Astrocyte (in vitro differentiated cells and primary cell): ENCODE results near the gene TMEM198.

Experiments used
- EZH2 ChIP-seq: IDR thresholded peaks from 2 replicates; pipeline ENCODE4 v1.6.1; 2012; ENCODE audit warnings: mild to moderate bottlenecking, low read length, inconsistent platforms; ENCODE audit not compliant: insufficient read depth
- TF ChIP-seq, protein P1 (sequence below): IDR thresholded peaks from 2 replicates; pipeline ENCODE4 v1.5.1; 2011; ENCODE audit warnings: low read depth, mild to moderate bottlenecking, inconsistent platforms, low read length, moderate library complexity; ENCODE audit not compliant: insufficient read depth

DNA sequence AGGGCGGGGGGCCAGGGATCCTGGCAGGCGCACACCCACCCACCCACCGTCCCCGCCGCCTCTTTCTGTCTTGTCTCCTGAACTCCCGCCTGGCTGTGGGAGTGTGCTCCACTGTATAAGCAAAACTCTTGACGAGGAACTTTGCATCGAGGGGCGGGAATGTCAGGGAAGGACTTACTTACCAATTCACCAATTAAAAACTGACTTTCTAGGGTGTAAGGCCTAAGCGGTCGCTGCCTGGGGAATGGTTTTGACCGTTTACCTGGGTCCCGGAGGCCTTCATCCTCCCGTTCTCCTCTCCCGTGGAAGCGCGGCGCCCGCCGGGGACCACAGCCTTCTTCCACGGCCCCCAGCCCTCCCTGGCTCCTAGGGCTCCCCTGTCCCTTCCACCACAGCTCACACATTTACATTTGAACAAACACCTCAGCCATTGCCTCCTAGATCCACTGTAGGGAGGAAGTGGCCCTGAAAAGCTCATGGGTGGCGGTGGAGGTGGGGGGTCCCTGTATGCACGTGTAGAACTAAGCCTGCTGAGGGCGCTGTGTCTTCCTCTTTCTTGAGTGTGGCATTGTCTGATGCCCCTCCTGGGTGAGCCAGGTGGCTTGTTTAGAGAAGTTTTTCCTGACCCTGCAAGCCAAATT lies 20.7 kb upstream of the TMEM198 start:
- TF ChIP-seq, protein P1, sequence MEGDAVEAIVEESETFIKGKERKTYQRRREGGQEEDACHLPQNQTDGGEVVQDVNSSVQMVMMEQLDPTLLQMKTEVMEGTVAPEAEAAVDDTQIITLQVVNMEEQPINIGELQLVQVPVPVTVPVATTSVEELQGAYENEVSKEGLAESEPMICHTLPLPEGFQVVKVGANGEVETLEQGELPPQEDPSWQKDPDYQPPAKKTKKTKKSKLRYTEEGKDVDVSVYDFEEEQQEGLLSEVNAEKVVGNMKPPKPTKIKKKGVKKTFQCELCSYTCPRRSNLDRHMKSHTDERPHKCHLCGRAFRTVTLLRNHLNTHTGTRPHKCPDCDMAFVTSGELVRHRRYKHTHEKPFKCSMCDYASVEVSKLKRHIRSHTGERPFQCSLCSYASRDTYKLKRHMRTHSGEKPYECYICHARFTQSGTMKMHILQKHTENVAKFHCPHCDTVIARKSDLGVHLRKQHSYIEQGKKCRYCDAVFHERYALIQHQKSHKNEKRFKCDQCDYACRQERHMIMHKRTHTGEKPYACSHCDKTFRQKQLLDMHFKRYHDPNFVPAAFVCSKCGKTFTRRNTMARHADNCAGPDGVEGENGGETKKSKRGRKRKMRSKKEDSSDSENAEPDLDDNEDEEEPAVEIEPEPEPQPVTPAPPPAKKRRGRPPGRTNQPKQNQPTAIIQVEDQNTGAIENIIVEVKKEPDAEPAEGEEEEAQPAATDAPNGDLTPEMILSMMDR: no peak
- TF ChIP-seq EZH2: no peak
